HEK293T (cell line): Measurements from ENCODE around the gene MYL5.

Source experiments
- ELF4 ChIP-seq: fragments of 450-650 bp; IDR thresholded peaks from 2 replicates; pipeline ENCODE4 v1.6.1; 2017; ENCODE audit warnings: antibody characterized with exemption
- FOXA1 ChIP-seq: fragments of 450-650 bp; IDR thresholded peaks from 2 replicates; pipeline ENCODE4 v1.6.1; 2016; ENCODE audit warnings: mild to moderate bottlenecking
- FOXM1 ChIP-seq: fragments of 450-650 bp; IDR thresholded peaks from 2 replicates; pipeline ENCODE4 v1.6.1; 2017; ENCODE audit warnings: mild to moderate bottlenecking, borderline replicate concordance
- L3MBTL2 ChIP-seq: fragments of 450-650 bp; conservative IDR thresholded peaks from 2 replicates; pipeline ENCODE4 v1.6.1; 2016; ENCODE audit warnings: mild to moderate bottlenecking
- NFRKB ChIP-seq: fragments of 450-650 bp; IDR thresholded peaks from 2 replicates; pipeline ENCODE4 v1.6.1; 2016; ENCODE audit warnings: mild to moderate bottlenecking, moderate library complexity
- SP1 ChIP-seq: fragments of 450-650 bp; IDR thresholded peaks from 2 replicates; pipeline ENCODE4 v1.6.1; 2017
- SUZ12 ChIP-seq: fragments of 450-650 bp; IDR thresholded peaks from 2 replicates; pipeline ENCODE4 v1.6.1; 2016; ENCODE audit warnings: mild to moderate bottlenecking
- TARDBP ChIP-seq: fragments of 450-650 bp; IDR thresholded peaks from 2 replicates; pipeline ENCODE4 v1.6.1; 2016
- ZNF384 ChIP-seq: fragments of 450-650 bp; IDR thresholded peaks from 2 replicates; pipeline ENCODE4 v1.6.1; 2016

- TF ChIP-seq TARDBP (no peak), ELF4 (no peak), L3MBTL2 (no peak), ZNF384 (no peak), SP1 (no peak), SUZ12 (no peak), FOXA1 (no peak), FOXM1 (no peak), NFRKB (no peak)
Measured at GRCh38 chr4:722851-723360, 48.6 kb downstream of the MYL5 start.
